ENCODE measurements around the gene FSIP1. TPM values are rescaled to one million over a fixed set of nuclear protein-coding genes. Genes with fewer than 3 reads are reported as not detected.

FSIP1 gene
- total RNA-seq, 1 experiment from 2014 or later, result 0.61 TPM

GRCh38 chr15:39640665-39641064, 142.0 kb downstream of the FSIP1 start:
- no peak overlapping the region for H3K4me3 Mint-ChIP-seq
- no peaks in the 10 kb centered on the region for H3K9me3 Mint-ChIP-seq
- no peaks in the 10 kb centered on the region for H3K27me3 Mint-ChIP-seq (ENCODE audit: low read depth)
- ChIA-PET CTCF (interaction anchor here (0.7 to 2.0 kb wide), 2 partner anchors 24 to 31 kb away, joined by 3 to 10 read pairs; no protein-coding TSS in a partner anchor), POLR2A (interaction anchor here (0.7 kb wide), 1 partner anchor 81 kb away, joined by 4 read pairs; no protein-coding TSS in a partner anchor)
- TF ChIP-seq SMAD4 (CRISPR knock-in tag; IDR thresholded peaks at IDR 0.05) (no peak), HMGA2 (CRISPR knock-in tag; IDR thresholded peaks at IDR 0.05) (no peak), NR3C1 (CRISPR knock-in tag; conservative IDR thresholded peaks at IDR 0.05; ENCODE audit: low read depth) (no peak), SOX15 (CRISPR knock-in tag; IDR thresholded peaks at IDR 0.05) (no peak), HMGXB4 (CRISPR knock-in tag; IDR thresholded peaks at IDR 0.05) (no peak), CDX4 (CRISPR knock-in tag; IDR thresholded peaks at IDR 0.05; ENCODE audit: borderline replicate concordance) (no peak), ZNF416 (CRISPR knock-in tag; IDR thresholded peaks at IDR 0.05) (no peak), ZBTB21 (CRISPR knock-in tag; IDR thresholded peaks at IDR 0.05; ENCODE audit: borderline replicate concordance) (no peak), CBFB (CRISPR knock-in tag; IDR thresholded peaks at IDR 0.05; ENCODE audit: low read depth) (no peak), JAZF1 (CRISPR knock-in tag; IDR thresholded peaks at IDR 0.05) (no peak), USF2 (CRISPR knock-in tag; IDR thresholded peaks at IDR 0.05) (no peak), ZNF396 (CRISPR knock-in tag; IDR thresholded peaks at IDR 0.05; ENCODE audit: borderline replicate concordance) (no peak), ZNF138 (CRISPR knock-in tag; conservative IDR thresholded peaks at IDR 0.05) (no peak)
- ATAC-seq (no peak), DNase-seq (ENCODE audit: low spot score) (no peak)
- no peak overlapping the region for H3K27ac Mint-ChIP-seq
- H3K4me1 Mint-ChIP-seq, result peaks cover 8% of the 10 kb centered on the region
- H3K36me3 Mint-ChIP-seq, result no peaks in the 10 kb centered on the region

GRCh38 chr15:39639037-39639436, 143.6 kb downstream of the FSIP1 start:
- H3K4me1 Mint-ChIP-seq, result peaks cover 8% of the 10 kb centered on the region
- ATAC-seq (no peak), DNase-seq (ENCODE audit: low spot score) (no peak)
- CTCF ChIA-PET, result interaction anchor here (0.6 kb wide), 1 partner anchor 330 kb away, joined by 3 read pairs; no protein-coding TSS in a partner anchor
- H3K27me3 Mint-ChIP-seq (ENCODE audit: low read depth), result no peaks in the 10 kb centered on the region
- no peaks in the 10 kb centered on the region for H3K36me3 Mint-ChIP-seq
- POLR2A ChIA-PET, result no interaction called here
- no peak overlapping the region for H3K27ac Mint-ChIP-seq
- H3K4me3 Mint-ChIP-seq, result no peak overlapping the region
- H3K9me3 Mint-ChIP-seq, result no peaks in the 10 kb centered on the region
- no peak for TF ChIP-seq ZNF263 (CRISPR knock-in tag; IDR thresholded peaks at IDR 0.05; ENCODE audit: low read depth)
- TF ChIP-seq ZBTB21 (CRISPR knock-in tag; IDR thresholded peaks at IDR 0.05; ENCODE audit: borderline replicate concordance), result no peak
- TF ChIP-seq MXD4 (CRISPR knock-in tag; IDR thresholded peaks at IDR 0.05; ENCODE audit: borderline replicate concordance), result no peak
- no peak for TF ChIP-seq ATF6 (CRISPR knock-in tag; IDR thresholded peaks at IDR 0.05)
- no peak for TF ChIP-seq TP53 (CRISPR knock-in tag; IDR thresholded peaks at IDR 0.05)
- TF ChIP-seq NR1H2 (CRISPR knock-in tag; IDR thresholded peaks at IDR 0.05), result no peak
- TF ChIP-seq GRHL2 (CRISPR knock-in tag; IDR thresholded peaks at IDR 0.05; ENCODE audit: insufficient replicate concordance, severe bottlenecking), result no peak
- no peak for TF ChIP-seq ZSCAN18 (CRISPR knock-in tag; IDR thresholded peaks at IDR 0.05)
- TF ChIP-seq SMAD4 (CRISPR knock-in tag; IDR thresholded peaks at IDR 0.05), result no peak
- no peak for TF ChIP-seq ZBTB43 (CRISPR knock-in tag; IDR thresholded peaks at IDR 0.05)
- no peak for TF ChIP-seq CDX4 (CRISPR knock-in tag; IDR thresholded peaks at IDR 0.05; ENCODE audit: borderline replicate concordance)
- no peak for TF ChIP-seq NFYB (CRISPR knock-in tag; conservative IDR thresholded peaks at IDR 0.05; ENCODE audit: low read depth)
- no peak for TF ChIP-seq ERG (CRISPR knock-in tag; IDR thresholded peaks at IDR 0.05)
- no peak for TF ChIP-seq NR2C2 (CRISPR knock-in tag; IDR thresholded peaks at IDR 0.05)
- no peak for TF ChIP-seq TCF7 (CRISPR knock-in tag; IDR thresholded peaks at IDR 0.05; ENCODE audit: low read depth)
- no peak for TF ChIP-seq IRF2 (CRISPR knock-in tag; IDR thresholded peaks at IDR 0.05; ENCODE audit: borderline replicate concordance, low read depth)
